GM12875 (cell line): ENCODE results near the gene RSRC1.

Experiments used
- H3K4me3 ChIP-seq: one replicate; pipeline ENCODE4 v1.5.1; 2011; ENCODE audit warnings: low read depth, low read length, control low read depth
- TF ChIP-seq, protein P1 (sequence below): IDR thresholded peaks from 2 replicates; pipeline ENCODE4 v1.5.1; 2011; ENCODE audit warnings: low read depth, mild to moderate bottlenecking, control low read depth, inconsistent platforms, low read length, moderate library complexity, borderline replicate concordance; ENCODE audit not compliant: insufficient read depth

The RSRC1 gene

DNA sequence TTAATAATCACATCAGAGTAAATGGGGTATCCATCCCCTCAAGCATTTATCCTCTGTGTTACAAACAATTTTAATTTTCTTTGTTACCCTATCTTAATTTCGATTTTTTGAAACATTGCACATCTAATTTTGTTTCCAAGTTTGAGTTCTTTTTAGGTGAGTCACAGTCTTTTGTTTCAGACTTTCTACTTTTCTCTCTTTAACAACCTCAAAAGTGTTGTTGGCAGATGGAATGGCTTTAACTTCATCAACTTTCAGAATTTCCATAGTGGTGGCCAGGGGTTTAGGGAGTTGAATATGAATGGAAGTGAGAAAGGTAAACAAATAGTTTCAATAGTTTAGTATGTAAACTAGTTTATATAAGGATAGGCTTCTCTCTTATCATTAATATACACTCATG lies 238.1 kb downstream of the RSRC1 start:
- H3K4me3 ChIP-seq: no peak overlapping the region
- TF ChIP-seq, protein P1, sequence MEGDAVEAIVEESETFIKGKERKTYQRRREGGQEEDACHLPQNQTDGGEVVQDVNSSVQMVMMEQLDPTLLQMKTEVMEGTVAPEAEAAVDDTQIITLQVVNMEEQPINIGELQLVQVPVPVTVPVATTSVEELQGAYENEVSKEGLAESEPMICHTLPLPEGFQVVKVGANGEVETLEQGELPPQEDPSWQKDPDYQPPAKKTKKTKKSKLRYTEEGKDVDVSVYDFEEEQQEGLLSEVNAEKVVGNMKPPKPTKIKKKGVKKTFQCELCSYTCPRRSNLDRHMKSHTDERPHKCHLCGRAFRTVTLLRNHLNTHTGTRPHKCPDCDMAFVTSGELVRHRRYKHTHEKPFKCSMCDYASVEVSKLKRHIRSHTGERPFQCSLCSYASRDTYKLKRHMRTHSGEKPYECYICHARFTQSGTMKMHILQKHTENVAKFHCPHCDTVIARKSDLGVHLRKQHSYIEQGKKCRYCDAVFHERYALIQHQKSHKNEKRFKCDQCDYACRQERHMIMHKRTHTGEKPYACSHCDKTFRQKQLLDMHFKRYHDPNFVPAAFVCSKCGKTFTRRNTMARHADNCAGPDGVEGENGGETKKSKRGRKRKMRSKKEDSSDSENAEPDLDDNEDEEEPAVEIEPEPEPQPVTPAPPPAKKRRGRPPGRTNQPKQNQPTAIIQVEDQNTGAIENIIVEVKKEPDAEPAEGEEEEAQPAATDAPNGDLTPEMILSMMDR: no peak

DNA sequence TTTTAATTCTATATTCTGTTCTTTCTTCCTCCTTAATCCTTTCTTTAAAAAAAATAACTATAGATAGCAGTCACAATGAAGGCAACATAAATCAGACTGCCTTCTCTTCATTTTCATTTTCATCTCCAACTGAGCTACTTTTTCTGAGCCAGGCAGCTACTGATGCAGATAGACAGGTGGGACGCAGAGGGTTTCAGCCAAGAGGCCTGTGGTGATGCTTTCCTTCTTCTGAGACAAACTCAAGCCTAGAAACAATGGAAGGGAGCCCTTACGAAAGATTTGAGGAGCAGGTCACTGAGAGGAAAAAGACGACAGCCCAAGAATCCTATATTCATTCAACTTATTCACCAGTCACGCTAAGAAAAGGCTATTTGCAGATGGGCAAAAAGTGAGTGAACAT lies 241.1 kb downstream of the RSRC1 start:
- H3K4me3 ChIP-seq: no peak overlapping the region
- TF ChIP-seq, protein P1: no peak

DNA sequence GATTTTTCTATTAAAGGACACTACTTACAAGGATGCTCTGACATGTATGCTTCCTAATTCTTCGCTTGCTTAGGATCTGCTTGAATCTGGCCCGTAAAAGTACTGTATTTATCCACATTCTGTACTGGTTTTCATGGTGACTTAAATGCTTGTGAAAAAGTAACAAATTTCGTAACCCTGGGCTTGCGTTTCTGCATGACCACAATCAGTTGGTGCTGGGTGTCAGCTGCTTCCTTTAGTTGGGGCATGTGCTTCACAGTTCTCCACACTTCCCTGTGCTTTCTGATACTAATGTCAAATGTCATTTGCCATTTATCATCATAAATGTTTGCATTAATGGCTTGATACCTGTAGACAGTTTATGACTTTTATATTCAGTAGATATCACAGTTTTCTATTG lies 242.7 kb downstream of the RSRC1 start:
- TF ChIP-seq, protein P1: no peak
- H3K4me3 ChIP-seq: no peak overlapping the region

DNA sequence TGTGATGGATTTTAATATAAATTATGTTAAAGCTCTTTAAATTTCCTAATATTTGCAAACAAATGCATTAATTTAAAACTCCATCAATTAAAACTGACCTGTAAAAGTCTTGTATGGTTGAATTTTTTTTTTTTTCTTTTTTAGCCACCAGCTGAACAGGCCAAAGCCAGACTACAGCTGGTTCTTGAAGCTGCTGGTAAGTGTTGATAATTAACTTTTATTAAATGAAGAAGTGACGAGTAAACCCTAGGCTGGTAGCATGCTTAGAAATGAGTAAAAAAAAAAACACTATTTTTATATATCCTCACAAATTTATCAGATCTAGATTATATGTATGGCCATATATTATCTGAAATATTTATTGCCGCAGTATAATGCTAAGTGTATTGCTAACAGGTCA lies 244.8 kb downstream of the RSRC1 start:
- no peak overlapping the region for H3K4me3 ChIP-seq
- TF ChIP-seq, protein P1: no peak

DNA sequence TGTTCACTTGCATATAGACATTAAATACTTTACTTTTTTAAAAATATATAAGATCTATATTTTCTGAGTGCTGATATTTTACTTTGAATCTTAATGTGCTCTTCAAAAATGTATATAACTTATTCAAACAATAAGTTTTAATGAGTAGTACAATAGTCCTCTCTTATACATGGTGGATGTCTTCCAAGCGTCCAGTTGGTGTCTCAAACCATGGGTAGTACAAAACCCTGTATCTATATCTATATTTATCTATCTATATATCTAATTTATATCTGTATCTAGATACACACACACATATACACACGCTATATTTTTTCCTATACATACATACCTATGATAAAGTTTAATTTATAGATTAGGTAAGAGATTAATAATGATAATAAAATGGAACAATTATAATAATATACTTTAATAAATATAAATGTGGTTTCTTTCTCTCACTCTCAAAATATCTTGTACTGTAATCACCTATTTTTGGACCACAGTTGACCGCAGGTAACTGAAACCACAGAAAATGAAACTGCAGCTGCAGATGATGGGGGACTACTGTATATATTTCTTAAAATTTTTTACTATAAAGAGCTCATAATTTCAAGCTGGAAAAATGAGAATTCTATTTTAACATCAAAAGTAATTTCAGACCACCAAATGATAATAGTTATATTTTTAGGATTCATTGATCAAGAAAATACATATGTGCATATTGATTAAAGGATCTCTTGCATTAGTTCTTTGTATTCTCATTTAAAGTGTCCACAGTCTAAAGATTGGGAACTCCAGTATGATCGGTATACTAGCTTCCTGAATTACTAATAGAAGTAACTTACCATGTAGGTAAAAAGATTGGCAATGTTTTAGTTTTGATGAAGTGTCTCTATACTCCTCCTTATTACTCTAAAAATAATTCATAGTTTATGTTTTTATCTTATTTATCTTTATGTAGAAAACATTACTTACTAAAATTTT lies 246.0 kb downstream of the RSRC1 start:
- no peak overlapping the region for H3K4me3 ChIP-seq
- TF ChIP-seq, protein P1: no peak

DNA sequence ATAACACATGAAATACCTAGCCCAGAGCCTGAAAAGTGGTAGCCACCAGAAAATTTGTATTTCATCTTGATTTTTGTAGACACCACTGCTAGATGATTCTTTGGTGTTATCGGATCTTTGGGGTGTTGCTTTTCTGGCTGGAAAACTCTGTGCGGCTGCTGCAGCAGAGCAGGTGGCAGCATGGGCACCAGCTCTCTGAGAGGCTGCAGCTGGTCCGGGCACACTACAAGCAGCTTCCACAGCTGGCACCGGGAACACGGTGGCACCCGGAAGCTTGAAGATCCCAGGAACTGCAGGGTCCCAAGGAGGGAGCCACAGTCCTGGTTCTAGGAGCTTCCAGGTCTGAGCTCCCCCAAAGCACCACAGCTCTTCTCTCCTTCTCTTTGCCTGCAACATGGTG lies 249.4 kb downstream of the RSRC1 start:
- no peak overlapping the region for H3K4me3 ChIP-seq
- TF ChIP-seq, protein P1: no peak

DNA sequence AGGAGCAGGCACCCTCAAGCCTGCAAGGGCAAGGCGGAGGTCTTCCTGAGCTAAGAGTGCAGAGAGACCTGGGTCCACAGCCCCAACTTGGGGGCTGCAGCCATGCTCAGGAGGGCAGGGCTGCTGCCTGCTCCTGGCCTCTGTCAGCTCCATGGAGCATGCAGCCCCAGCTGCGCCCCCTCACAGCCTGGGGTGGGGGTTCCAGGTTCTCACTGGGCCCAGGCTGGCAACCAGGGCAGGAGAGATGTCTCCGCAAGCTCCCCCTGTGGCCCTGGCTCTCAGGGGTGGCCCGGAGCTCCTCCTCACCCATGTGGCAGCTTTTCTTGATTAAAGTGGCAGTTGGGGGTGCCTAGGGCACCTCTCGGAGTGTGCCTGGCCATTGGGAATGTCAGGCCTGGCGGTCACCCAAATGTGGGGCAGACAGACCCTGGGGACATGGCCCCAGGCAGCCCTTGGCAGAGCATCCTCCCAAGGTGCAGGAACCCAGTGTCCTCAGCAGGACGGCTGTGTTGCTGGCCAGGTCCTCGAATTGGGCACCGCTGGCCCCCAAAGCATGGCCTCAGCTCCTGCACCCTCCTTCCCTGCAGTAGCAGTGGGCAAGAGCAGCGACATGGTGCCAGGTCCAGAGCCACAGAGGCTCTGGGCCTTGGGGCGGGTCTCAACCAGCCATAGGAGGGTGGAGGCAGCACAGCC lies 251.0 kb downstream of the RSRC1 start:
- TF ChIP-seq, protein P1: no peak

More for the DNA sequence above, 251.0 kb downstream of the RSRC1 start:
- H3K4me3 ChIP-seq: no peak overlapping the region
